Measurements from ENCODE around the gene CTDSPL.

The CTDSPL gene

DNA sequence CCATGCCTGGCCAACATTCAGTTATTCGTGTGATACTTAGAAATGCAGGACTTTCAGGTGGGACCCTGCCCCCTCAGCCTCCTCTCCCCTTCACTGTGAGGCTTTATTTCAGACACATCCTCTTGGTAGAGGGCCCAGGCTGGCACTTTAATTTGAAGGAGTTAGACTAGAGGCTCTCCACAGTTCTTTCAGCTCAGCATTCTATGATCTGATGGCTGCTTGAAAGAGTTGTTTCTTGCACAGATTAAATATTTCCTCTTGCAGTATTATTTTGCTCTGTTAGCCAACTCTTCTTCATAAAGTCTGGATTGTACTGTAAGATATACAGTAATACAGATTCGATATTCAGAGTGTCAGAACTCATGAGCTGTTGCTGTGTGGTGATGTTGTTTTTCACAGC lies 35.1 kb downstream of the CTDSPL start:
- DNase-seq = no peak

DNA sequence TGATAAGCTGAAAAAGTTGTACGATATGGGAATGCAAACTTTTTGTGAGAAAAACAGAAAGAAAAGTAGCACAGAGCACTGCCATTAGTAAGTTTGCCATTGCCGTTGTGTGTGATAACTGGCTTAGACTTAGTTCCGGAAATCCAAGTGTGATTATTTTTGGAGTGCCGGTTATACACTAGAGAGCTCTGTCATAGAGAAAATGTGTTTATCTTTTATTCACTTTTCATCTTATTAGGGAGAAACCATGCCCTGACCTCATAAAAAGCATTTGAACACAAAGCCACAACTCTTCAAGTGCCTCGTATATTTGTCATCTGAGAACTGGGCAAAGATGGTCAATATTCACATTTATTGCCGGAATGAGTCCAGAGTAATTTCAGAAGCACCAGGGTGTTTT lies 36.1 kb downstream of the CTDSPL start:
- DNase-seq = peak; percentile 68

DNA sequence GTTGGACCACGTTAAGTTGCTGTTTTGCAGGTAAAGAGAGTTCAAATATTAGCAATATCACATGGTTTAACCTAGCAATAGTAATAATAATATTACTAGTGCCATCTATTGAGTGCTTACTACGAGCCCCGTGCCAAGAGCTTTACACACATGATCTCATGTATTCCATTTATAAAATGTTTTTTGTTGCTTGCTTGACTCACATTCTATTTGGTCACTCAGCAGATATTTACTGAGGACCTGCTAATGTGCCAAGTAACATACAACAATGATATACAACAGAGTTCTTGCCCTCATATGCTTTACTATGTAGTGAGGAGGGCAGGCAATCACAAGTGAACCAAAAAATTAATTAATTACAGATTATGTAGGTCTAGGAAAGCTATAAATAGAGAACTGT lies 36.7 kb downstream of the CTDSPL start:
- no peak for DNase-seq

DNA sequence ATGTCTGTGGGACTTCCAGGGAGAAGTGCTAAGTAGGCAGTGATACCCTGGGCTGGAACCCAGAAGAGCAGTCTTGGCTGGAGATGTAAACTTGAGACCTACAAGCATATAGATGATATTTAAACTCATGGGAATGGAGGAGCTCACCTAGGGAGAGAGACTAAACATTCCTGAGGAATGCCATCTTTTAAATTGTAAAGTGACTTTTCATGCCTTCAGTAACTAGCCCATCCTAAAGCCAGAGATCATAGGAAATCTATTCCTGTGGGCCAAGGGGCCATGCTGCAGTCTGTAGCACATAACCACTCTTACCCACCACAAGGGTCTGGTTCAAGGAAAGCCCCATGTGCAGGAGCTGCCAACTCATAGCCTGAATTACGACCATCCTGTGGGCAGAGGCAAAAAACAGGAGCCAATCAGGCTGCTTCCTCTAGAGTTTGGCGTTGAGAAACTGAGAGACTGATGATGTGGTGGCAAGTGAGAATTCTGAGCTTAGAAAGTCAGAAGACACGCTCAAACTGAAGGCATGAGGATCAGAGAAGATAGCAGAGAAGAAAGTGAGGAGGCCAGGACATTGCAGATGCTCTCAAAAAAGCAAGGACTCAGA lies 37.5 kb downstream of the CTDSPL start:
- DNase-seq = no peak

DNA sequence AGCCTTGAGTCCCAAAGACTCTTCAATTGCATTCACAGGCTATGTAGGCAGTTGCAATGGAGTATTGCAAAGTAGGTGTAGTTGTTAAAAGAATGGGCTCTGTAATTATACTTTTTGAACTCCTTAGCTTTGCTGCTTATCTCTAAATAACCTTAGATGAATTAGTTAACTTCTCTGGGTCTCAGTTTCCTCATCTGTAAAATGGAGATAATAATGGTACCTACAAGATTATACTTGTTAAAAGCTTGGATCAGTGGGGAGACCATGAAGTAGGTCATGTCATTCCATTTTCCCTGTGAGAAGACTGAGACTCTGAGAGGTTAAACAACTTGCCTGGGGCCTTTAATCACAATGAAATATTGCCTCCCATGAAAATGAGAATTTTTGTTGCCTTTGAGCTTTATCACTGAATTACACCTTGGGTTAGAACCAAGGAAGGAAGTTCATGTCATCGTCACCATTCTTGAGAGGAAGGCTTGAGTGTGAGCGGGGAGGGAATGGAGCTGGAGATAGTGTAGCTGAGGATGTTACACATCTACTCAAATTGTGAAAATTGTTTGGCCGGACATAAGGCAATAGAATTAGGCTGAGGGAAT lies 38.1 kb downstream of the CTDSPL start:
- DNase-seq = peak; percentile 82

DNA sequence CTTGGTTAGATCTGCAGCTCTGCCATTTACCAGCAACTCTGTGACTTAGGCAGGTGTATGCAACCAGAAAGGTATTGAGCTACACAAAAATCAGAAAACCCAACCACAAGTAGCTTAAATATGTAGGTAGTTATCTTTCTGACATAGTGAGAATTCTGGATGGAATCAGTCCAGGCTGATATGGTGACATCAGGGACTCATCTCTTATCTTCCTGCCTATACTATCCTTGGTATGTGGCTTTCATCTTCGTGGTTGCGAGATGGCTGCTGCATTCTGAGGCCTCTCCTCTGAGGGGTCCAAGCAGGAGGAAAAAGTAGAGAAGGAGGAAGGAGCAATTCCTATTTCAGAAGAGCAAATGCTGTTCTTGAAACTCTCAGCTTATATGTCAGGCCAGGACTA lies 40.0 kb downstream of the CTDSPL start:
- DNase-seq = no peak

DNA sequence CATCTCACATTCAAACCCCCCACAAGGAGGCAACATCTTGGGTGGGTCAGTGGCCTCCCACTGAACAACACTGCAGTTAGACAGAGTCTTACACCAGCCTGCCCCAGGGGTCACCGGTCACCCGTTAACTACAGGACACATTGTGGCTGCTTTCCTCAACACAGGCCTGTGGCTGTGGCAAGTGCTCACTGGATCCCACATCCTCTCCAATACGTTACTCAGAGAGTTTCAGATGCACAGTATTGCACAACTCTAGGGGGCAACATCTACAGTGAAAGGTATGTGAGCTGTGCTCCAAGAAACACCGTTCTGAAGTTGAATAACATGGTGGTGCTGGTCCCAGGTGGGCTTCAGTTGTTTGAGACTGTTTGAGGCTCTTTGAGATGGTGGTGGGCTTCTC lies 41.0 kb downstream of the CTDSPL start:
- peak; percentile 56 for DNase-seq

DNA sequence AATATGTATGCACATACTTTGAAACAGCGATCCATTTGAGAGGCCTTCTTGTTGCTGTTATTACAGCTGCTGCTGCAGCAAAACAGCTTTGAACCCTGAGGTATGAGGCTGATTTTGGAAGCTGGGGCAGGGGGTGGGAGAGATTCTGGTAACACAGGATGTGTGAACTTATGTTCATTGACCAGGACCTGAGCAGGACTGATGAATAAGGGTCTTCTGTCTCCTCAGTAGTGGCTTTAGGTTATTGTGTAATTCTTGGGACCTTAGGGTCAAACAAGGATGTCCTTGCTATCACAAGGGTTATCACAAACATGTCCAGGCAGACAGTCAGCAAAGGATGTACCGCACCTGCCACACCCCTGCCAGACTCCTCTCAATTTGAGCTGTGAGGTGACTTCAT lies 41.6 kb downstream of the CTDSPL start:
- DNase-seq = no peak

DNA sequence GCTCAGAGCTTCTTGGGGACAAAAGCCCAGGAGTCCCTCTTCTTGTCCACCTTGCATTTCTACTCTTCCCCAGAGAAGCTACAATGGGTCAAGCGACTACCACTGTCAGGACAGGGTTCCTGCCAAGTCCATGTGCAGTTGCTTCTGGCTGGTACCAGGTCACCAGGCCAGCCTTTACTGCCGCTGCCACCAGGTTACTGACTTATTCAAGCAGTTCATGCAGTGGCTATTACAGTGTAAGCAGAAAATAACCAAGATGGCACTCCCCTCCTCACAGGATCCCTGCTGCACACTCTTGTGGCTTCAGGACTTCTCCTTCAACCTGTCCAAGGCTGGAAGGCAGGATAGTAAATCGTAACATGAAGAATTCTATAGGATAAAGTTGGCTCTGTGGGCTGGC lies 42.1 kb downstream of the CTDSPL start:
- no peak for DNase-seq

DNA sequence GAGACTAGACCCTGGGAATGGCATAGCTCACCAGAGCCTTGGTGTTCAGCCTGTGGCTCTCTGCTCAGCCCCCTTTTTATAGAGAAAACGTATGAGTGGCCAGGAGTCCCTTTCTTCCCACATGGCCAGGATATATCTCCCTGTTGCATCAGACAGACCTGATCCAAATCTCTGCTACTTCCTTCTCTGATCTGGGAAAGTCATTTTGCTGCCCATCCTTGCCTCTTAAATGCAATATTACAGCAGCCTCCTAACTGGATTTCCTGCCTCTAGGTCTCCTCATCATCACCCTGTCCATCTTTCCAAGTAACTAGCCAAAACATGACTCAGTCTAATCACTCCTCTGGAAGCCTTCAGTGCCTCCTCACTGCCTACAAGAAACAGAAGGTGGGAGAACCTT lies 42.9 kb downstream of the CTDSPL start:
- no peak for DNase-seq

DNA sequence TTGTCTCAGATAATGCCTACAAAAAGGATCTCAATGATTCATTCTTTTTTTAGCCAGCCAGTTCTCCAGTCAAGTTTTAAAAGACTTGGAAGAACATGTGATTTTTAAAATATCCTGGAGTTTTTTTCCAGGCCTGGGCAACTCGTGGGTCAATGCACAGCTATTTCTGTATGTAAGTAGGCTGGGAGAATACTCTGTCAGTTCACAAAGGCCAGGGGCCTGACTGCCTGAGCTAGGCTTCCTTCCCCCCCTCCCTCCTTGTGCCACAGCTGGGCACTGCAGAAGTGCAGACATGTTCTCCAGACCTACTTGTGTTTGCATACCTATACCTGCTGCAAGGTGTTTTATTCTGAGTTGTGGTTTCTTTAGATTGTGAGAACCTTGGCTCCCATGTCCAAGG lies 43.7 kb downstream of the CTDSPL start:
- DNase-seq = no peak

DNA sequence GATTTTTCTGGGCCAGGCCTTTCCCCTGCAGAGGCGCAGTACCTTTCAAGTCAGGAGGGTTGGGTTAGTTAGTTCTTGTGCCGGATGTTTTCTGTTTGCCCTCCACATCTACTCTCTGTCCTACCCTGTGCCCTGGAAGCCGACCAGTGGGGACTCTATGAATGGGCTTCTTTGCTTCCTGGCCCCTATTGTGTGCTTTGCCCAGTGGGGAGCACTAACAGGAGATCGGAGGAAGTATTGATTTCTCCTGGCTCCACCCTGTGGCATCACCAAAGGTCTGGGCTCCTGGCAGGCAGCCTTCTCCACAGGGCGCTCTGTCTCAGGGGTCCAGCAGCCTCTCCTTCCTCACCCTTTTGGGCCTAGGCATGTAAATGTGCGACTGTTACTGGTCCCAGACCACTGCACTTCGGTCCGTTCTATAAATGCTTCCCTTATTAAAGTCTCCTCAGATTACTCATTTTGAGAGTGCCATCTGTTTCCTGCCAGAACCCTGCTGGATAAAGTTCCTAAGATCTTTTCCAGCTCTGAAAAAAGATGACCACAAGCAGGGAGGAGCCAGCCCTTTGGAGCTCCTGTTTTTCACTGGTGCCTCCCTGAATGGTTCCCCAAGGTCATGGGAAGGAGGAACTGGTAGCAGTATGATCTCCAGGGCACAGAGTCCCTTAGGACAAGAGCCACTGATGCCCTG lies 44.5 kb downstream of the CTDSPL start:
- no peak for DNase-seq

DNA sequence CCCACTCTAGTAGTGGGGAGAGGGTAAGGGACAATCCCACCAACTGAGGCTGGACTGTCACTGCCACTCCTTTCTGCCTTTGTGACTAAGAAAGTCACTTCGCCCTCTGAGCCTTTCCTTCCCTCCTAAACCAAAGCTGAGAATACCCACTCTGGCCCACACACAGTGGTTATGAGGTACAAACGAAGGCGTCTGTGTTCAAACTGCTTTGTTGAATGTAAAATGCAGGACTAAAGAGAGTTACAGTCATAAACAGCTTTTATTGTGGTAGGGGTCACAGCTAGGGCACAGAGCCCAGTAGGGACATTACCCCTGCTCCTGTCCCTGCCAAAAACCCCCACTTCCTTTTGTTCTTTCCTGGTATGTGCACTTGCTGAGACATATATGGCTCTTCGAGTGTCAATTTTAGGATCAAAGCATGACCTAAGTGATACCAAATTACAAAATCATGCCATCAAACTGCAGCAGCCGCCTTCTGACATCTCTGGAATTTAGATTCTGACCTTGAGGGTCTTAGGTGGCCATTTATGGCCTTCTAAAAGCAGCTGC lies 45.1 kb downstream of the CTDSPL start:
- DNase-seq = no peak

DNA sequence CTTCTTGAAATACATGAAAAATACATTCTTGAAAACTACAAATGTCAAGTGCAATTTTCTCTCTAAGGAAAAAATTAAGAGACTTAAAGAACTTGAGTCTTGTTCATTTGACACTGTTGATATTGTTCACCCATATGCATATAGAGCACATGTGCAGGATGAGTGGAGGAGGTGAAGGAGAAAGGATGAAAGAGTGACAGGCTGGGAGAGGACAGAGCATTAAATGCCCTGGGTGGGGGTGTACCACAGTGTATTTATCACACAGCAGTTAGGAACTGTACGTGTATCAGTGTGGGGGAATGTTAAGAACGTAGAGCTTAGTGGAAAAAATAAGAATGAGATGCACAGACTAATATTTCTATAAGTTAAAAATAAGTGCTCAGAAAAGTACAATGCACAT lies 45.7 kb downstream of the CTDSPL start:
- no peak for DNase-seq

DNA sequence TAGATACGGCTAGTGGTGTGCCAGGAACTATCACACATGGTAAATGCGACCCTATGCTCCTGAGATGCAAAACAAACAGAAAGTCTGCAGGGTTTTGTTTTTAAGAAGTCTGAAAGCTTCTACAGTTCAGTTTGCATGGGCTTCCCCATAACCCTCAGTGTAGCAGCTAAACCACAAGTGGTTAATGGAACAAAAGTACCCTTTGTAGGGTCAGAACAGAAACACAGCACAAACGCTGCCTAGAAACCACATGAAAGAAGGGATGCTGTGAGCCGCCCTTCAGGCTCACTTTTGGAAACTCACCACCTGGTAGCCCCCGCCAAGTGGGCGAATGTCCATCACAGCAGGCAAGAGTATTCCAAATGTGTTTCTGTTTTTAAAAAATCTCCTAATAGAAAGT lies 46.2 kb downstream of the CTDSPL start:
- DNase-seq = no peak

DNA sequence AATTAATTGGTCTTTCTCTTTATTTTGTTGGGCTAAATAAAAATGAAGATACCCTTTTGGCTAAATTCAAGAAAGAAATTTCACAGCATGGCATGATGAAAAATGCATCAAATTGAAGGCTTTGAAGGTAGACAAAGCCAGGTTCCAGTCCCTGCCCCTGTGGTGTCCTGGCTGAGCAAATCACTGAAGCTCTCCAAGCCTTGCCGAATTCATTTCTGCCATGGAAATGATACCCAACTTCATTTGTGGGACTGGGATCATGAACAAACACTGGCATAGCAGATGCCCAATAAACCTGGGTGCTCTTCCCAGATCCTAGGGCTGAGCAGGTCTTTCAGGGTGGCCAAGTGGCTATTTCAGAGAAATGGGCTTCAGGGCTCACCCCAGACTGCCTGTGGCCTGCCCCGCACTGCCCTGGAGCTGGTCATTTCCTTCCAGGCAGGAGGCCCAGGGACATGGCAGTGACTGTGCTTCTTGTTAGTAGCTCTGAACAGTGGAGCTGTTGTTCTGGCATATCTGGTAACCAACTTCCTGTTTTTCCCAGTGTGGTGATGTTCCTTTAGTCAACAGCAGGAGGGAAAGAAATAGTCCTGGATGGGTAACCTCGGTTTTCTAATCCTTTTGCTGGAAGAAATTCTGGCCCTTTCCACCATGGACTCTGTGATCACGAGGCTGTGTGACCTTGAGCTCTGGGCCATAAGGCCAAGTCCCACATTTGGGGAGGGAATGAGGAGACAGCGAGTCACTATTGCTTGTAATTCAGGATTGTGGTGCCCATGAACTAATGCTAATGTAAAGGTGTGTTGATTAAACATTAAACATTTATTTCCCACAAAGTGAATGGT lies 47.6 kb downstream of the CTDSPL start:
- no peak for DNase-seq

DNA sequence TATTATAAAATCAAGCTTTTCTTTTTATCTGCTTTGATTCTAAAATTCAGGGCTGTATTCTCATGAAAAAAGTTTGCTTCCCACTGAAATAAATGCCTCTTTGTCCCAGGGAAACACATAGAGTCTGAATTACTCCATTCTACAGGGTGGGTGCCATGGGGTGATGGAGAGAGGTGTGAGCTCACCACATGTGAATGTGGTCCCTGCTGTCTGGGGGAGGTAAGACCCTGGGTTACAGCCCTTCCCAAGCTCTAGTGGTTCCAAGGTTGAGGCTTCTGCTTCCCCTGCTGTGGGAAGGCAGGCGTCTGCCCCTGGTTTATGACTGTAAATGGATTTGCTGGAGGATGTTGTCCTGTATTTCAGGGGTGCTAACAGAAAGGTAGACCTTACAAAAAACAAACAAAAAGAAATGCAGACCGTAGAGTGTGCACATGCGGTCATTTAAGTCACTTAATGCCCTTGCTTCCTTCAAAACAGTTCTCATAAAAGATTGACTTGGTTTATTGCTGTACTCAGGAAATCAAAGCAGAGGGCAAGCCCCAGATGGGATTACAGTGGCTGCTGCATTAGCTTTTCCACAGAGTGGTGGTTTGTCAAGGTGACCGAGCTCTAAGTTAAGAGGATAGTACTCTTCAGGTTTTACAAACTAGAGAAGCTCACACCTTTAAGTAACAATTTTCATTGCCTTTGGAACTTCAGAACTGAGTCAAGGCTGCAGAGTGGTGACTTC lies 49.2 kb downstream of the CTDSPL start:
- DNase-seq = no peak

DNA sequence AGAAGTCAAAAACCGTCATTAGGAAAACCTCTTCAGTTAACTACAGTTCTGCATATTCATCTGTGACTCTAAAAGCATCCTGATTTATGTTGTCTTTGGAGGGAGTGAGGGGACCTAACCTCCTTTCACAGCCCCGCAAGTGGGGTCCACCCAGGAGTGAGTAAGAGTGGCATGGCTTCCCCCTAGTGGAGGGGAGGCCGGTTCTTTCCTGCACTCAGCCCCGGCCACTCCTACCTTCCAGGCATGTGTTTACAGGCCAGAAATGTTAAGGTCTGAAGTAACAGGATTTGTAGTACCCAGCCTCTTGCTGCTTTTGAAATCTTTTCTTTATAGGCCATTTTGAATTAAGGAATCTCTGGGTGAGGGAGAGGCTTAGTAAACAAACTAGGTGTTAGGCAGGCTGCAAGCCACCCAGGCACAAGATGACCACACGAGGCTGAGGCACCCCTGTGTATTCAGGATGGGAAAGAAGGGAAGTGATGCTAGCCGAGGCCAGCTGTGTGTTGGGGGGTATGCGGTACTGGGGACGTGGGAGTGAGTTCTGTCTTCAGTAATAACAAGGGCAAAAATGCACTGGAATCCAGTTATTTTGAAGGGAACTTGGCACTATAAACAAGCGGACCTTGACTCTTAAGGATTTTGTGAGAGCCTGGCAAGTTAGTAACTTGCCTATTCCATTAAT lies 50.5 kb downstream of the CTDSPL start:
- no peak for DNase-seq

DNA sequence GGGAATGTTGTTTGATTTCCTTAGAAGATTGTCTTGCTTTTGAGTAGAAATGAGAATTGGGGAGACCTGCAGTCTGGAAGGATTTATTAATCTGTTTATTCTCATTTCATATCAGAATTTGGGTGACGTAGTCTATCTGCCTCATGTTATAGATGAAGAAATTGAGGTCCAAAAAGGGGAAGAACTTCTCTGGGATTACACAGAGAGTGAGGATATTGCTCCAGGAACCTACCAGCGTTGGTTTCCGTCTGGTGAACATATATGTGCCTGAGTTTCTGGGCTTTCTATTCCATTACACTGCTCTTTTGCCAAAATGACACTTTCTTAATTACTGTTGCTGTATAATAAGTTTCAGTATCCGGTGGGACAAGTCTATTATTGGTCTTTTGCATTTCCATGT lies 51.8 kb downstream of the CTDSPL start:
- no peak for DNase-seq

DNA sequence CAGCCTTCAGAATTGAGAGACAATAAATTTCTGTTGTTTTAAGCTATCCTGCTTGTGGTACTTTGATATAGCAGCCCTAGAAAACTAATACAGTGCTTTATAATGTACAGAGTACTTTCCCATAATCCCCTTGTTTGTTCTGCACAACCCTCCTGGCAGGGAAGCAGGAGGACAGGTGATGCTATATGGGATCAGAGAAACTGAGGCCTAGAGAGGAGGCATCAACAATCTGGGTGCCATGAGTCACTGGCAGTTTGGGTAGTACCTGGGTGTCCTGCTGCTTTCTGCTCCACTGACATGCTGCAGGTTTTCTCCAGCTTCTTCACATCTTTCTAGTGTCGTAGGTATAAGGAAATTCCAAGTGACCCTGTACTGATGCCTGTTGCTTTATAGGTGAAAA lies 55.0 kb downstream of the CTDSPL start:
- DNase-seq = no peak

DNA sequence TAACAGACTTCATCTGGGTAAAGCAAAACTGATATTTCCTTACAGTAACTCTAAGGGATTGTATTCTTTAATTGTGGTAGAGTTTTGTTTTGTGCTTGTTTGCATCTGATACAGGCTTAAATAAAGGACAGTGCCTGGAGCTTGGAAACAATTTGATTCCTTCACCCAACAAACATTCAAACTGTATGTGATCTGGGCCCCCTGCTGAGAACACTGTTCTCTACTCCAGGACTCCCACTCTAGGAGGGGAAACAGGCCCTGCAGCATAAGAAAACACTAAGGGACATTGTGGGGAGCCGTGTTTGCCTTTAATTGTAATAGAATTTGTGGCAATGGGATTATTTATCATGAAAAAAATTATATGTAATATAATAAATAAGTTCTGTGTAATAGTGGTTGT lies 56.9 kb downstream of the CTDSPL start:
- DNase-seq = no peak

DNA sequence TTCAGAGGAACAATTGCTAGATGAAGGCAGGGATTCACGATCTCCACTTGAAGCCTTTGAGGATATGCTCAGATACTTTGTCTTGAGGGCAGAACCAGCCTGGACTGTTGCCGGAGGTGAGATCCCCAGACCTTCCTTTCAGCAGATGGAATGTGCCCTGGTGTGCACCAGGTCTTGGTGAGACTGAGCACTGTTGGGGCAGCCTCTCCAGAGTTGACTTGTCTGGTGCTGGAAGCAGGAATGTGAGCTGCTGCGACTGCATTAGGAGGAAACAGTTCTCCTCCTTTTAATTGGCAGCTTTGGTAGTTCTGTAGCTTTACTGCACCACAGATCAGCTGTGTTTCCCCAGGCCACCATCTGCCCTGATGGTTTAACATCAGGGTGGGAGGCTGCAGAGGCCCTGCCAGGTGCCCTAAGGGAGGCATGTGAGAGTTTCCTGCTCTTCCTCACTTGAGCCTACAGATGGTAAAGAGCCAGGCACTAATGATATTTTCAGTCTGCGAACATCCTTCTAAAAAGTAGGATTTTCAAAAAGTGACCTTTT lies 58.5 kb downstream of the CTDSPL start:
- DNase-seq = no peak
